Measurements from ENCODE around the gene SLC16A13.

Gene SLC16A13

DNA sequence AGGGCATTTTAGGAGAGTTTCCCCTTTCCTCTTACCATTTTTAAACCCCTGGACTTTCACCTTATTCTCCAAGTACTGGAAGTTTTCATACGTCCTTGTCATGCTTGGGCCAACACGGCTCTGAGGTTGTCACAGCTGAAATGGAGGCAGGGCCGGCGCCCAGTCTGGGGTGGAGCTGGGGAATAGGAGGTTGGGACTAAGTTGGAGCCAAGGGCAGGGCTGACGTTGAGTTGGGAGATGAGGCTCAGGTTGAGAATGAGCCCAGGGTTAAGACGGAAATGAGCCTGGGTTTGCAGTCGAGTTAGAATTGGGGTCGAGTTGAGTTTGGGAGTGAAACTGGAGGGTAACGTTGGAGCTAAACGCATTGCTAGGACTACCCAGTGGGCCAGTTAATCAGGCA lies 42.9 kb downstream of the SLC16A13 start:
- no peak overlapping the region for H3K4me2 ChIP-seq (ENCODE audit: low read length)
- H3K4me3 ChIP-seq (ENCODE audit: low read depth, low read length) = no peak overlapping the region
- no peak overlapping the region for H3K9ac ChIP-seq
- no peak overlapping the region for H3K27ac ChIP-seq
- no peaks in the 10 kb centered on the region for H3K36me3 ChIP-seq (ENCODE audit: control insufficient read depth, insufficient read depth, low read length)
- H3K27me3 ChIP-seq (ENCODE audit: control insufficient read depth, insufficient read depth, low read length) = no peaks in the 10 kb centered on the region
- H3K4me1 ChIP-seq = peaks cover 2% of the 10 kb centered on the region
- no peaks in the 10 kb centered on the region for H3K79me2 ChIP-seq
- TF ChIP-seq CTCF (IDR thresholded peaks at IDR 0.05) = no peak
- no peaks in the 10 kb centered on the region for H3K9me3 ChIP-seq (ENCODE audit: control insufficient read depth, low read length)
- no peak overlapping the region for H2AFZ ChIP-seq

- no peaks in the 10 kb centered on the region for H3K36me3 ChIP-seq (ENCODE audit: control insufficient read depth, insufficient read depth, low read length)
- no peaks in the 10 kb centered on the region for H3K79me2 ChIP-seq
- H3K9me3 ChIP-seq (ENCODE audit: control insufficient read depth, low read length) = no peaks in the 10 kb centered on the region
- H3K4me3 ChIP-seq (ENCODE audit: low read depth, low read length) = no peak within 1 kb of the TSS
- no peak within 1 kb of the TSS for H3K9ac ChIP-seq
- no peaks in the 10 kb centered on the region for H3K27me3 ChIP-seq (ENCODE audit: control insufficient read depth, insufficient read depth, low read length)
- no peak within 1 kb of the TSS for H3K4me2 ChIP-seq (ENCODE audit: low read length)
- H3K27ac ChIP-seq = no peak within 1 kb of the TSS
- no peak for TF ChIP-seq CTCF (IDR thresholded peaks at IDR 0.05)
- no peak within 1 kb of the TSS for H2AFZ ChIP-seq
- H3K4me1 ChIP-seq = peaks cover 6% of the 10 kb centered on the region
These were observed 44.0 kb downstream of the SLC16A13 start, which contains the start of gene CLEC10A for GRCh38 chr17:7079581-7080455. Gene CLEC10A (minus strand): TSS chr17:7080251. CDS start chr17:7078812, 1,439 bp downstream.

DNA sequence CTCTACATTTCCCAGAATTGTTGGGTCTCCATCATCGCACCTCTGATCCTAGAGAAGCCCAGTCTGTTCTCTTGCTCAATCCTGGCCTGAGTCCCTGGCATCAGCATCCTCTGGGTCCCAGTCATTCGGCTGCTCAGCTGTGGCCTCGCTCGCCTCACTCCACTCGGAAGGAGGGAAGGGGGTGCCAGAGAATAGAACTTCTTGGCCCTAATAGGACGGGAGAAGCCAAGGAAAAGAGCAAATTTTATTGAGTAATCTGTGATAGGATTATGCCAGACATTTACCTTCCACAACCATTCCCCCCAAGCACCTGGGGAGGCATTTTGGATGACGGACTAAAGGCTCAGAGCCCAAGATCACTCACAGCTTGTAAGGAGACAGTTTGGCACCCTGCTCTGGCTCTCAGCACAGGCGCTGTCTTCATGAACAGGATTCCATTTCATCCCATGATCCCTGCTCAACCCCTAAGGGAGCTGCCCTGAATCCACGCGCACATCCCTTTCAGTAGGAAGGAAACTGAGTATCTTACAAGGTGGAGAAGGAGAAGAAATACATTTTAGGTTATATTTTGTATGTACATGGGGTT lies 44.7 kb downstream of the SLC16A13 start:
- Histone ChIP-seq H3K9ac (no peak overlapping the region), H3K4me2 (ENCODE audit: low read length) (no peak overlapping the region), H3K27me3 (ENCODE audit: control insufficient read depth, insufficient read depth, low read length) (no peaks in the 10 kb centered on the region), H3K4me3 (ENCODE audit: low read depth, low read length) (no peak overlapping the region), H3K79me2 (no peaks in the 10 kb centered on the region), H3K27ac (no peak overlapping the region), H3K4me1 (peaks cover 6% of the 10 kb centered on the region), H3K36me3 (ENCODE audit: control insufficient read depth, insufficient read depth, low read length) (no peaks in the 10 kb centered on the region), H3K9me3 (ENCODE audit: control insufficient read depth, low read length) (no peaks in the 10 kb centered on the region), H2AFZ (no peak overlapping the region)
- TF ChIP-seq CTCF (IDR thresholded peaks at IDR 0.05) = no peak

DNA sequence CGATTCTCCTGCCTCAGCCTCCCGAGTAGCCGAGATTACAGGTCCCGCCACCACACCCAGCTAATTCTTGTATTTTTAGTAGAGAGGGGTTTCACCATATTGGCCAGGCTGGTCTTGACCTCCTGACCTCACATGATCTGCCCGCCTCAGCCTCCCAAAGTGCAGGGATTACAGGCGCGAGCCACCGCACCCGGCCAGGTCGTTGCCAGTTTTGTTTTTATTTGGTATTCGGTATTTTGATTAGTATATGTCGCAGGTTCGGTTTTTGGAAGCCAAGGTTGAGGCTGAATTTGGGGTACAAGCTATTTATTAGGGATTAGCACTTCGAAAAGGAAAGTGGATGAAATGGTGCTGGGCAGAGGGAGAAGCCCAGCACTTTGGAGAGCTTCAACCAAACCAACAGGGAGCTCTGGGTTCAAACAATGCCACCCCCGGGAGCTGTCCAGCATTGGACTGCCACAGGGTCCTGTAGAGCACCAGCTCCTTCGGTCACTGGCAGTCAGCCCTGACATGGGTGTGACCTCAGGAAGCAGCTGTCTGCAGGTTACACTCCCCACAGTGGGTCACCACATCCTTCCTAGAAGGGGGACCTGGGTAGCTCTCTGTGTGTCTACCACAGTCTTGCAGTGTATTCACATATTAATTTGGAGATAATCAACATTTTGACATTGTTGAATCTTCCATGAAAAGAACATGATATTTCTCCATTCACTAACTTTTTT lies 45.7 kb downstream of the SLC16A13 start:
- peaks cover 6% of the 10 kb centered on the region for H3K4me1 ChIP-seq
- no peak for TF ChIP-seq CTCF (IDR thresholded peaks at IDR 0.05)
- H3K4me3 ChIP-seq (ENCODE audit: low read depth, low read length) = no peak overlapping the region
- no peaks in the 10 kb centered on the region for H3K36me3 ChIP-seq (ENCODE audit: control insufficient read depth, insufficient read depth, low read length)
- H3K27me3 ChIP-seq (ENCODE audit: control insufficient read depth, insufficient read depth, low read length) = no peaks in the 10 kb centered on the region
- no peaks in the 10 kb centered on the region for H3K9me3 ChIP-seq (ENCODE audit: control insufficient read depth, low read length)
- H3K9ac ChIP-seq = no peak overlapping the region
- H3K79me2 ChIP-seq = no peaks in the 10 kb centered on the region
- H3K27ac ChIP-seq = no peak overlapping the region
- H2AFZ ChIP-seq = no peak overlapping the region
- H3K4me2 ChIP-seq (ENCODE audit: low read length) = no peak overlapping the region

All from parathyroid adenoma (tissue), 2 donors.